GM12873 (cell line): ENCODE measurements around the gene SIT1.

ENCODE experiments used
- CTCF ChIP-seq: IDR thresholded peaks from 2 replicates; pipeline ENCODE4 v1.5.1; 2012; ENCODE audit warnings: low read depth, mild to moderate bottlenecking, moderate library complexity, low read length, control low read depth; ENCODE audit not compliant: insufficient read depth; ENCODE audit errors: missing control alignments

The SIT1 gene

GRCh38 chr9:35687306-35687705 is 36.6 kb upstream of the SIT1 start:
- TF ChIP-seq CTCF: no peak

GRCh38 chr9:35686222-35687203 is 35.8 kb upstream of the SIT1 start:
- TF ChIP-seq CTCF: no peak

GRCh38 chr9:35685506-35685905 is 34.8 kb upstream of the SIT1 start:
- no peak for TF ChIP-seq CTCF

GRCh38 chr9:35684921-35685320 is 34.2 kb upstream of the SIT1 start:
- TF ChIP-seq CTCF: no peak

- no peak for TF ChIP-seq CTCF
Observed at GRCh38 chr9:35683323-35683722, 32.6 kb upstream of the SIT1 start.

- no peak for TF ChIP-seq CTCF
Observed at GRCh38 chr9:35682520-35683315, 32.0 kb upstream of the SIT1 start.

GRCh38 chr9:35682051-35682450 is 31.3 kb upstream of the SIT1 start:
- no peak for TF ChIP-seq CTCF
